HG03095 (cell line): ENCODE results near the gene DLEC1.
A peak's percentile ranks its signal among the peaks of the same experiment; 100 is the strongest.

Experiments used
- ATAC-seq: cut with Tn5 transposase; IDR thresholded peaks from one replicate; pipeline ENCODE4 v1.9.1; 2021; ENCODE audit warnings: moderate library complexity; ENCODE audit not compliant: unreplicated experiment

The DLEC1 gene

DNA sequence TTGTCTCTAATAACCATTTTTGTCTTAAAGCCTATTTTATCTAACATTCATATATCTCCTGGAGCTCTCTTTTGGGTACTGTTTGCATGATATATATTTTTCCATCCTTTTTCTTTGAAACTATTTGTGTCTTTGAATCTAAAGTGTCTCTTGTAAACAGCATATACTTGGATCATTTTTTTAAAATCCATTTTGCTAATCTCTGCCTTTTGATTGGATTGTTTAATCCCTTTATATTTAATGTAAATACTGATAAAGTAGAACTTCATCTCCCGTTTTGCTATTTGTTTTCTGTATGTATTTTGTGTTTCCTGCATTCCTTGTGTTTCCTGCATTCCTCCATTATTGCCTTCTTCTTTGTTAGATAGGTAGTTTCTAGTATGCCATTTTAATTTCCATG, 66.5 kb downstream of the DLEC1 start:
- ATAC-seq = no peak

DNA sequence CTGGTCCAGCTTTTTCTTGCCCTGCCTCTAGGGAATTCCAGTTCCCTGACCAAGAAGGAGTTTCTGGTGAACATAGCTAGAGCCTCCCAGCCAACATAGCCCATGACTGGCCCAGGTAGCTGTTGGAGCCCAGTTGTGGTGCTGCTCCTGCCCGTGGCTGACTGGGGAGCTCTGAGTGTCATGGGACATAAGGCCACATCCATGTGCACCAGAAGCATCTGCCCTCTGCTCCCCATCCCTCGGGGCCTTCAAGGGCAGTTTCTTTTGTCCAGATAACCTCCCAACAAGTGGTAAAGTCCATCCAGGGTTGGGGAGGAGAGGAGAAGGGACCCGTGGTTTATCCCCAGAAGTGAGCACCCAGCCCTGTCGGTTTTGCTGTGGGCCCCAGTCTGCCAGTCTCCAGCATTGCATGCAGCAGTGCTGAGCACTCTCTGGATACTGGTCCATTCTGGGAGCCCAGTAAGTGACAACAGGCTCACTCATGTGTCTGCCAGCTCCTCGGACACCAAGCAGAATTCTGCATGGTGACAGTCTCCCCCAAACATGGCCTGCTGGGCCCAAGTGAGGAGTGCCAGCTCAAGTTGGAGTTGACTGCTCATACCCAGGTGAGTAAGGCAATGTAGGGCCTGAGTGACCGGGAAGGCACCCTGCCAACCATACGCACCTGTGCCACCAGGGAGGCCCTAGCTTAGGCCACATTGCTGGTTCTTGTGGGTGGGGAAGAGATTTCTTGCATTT, 69.1 kb downstream of the DLEC1 start:
- no peak for ATAC-seq

DNA sequence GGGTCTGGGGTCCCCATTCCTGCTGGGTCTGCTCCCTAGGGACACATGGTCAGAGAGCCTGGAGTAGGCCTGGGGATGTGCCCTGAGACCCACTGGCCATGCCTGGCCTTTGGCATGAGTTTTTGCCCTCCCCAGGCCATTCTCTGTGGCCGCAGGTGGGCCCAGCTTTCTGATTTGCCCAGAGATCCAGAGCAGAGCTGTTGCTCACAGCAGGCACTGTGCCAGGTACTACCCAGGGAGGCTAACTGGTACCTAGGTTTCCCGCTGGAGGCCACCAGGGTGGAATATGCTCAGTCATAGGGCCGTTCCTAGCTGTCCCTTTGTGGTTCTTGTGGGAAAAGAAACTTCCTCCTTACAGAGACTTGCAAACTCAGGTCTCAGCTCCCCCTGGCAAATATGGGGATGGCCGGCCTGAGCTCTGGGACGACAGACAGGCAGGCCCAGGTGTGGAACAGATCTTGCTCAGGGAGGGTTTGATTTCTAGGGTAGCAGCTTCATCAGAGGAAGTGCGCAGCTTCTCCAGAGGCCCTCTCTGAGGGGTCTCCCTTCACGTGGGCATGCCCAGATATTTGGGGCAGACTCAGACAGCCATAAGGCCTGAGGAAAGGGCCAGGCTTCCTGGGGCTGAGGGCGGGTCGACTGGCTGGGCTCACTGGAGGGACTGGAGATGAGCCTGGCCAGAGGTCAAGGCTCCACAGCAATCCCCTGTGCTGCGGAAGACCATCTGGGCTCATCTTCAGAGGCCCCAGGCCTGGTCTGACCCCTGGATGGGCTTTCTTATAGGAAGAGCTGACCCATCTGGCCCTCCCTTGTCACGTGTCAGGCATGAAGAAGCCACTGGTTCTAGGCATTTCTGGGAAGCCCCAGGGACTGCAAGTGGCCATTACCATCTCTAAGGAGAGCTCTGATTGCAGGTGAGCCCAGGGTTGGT, 69.9 kb downstream of the DLEC1 start:
- no peak for ATAC-seq

DNA sequence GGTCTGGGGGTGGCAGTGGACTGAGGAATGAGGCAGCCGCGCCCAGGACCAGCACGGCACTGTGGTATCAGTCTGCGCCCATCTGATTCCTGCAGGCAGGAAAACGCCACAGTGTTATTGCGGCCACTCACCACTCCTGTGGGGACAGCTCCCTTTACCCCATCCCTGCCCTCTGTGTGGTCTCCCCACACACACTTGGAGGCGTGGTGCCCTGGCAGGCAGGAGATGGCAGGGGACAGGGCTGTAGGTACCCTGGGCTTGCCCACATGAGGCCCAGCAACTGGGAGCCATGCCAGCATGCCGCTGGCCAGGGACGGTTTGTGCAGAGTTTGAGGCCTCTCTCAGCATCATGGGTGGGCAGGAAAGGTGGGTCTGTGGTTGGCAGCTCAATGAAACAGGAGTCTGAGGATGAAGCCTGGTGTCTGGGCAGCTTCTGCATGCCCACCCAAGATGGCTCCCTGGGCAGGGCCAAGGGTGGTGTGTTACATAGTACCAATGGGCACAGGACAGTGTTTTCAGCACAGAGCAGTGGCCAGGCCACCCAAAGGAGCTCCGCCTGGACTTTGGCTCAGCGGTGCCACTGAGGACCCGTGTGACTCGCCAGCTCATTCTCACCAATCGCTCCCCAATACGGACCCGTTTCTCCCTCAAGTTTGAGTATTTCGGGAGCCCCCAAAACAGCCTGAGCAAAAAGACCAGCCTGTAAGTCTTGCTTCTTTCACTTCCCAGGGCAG, 70.7 kb downstream of the DLEC1 start:
- ATAC-seq = no peak

- no peak for ATAC-seq
These were observed 71.5 kb downstream of the DLEC1 start for GRCh38 chr3:38110314-38111050.

DNA sequence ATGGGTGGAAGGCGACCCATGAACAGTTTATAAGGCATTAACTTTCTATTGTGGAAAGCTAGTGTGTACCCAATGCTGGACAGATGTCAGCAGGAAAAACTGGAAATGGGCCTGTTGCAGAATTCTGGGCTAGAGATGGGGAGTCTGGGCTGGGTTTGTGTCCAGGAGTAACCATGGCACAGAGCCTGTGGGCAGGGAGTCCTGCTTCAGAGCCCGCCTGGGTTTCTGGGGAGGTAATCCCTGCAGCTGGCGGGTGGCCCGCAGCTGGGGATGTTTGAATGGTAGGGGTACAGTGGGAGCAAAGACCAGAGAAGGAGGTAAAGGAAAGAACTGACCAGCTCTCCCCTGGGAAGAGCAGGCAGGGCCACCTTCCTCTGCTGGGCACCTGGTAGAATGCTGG, 72.2 kb downstream of the DLEC1 start:
- ATAC-seq = no peak

DNA sequence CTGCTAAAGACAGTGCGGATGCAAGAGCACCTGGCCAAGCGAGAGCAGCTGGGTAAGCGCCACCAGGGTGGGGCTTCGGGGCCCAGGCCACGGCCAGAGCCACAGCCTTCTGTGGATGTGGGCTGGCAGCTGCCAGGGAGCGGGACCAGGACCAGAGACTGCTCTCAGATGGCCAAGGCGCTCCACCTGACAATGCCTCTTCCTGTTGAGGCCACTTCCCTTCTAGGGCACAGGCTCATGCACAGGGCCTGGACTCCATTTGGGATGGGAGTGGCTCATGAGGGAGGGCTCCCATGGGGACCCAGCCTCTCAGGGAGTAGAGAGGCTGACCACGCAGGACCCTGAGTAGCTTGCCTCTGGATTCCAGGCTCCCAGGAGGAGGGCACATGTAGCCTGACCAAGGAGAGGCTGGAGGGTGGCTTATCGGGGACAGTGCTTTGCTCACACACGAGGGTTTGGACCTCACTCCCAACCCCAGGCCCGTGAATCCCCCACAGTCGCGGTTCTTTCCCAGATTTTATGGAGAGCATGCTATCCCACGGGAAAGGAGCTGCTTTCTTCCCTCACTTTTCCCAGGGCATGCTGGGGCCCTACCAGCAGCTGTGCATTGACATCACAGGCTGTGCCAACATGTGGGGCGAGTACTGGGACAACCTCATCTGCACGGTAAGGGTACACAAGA, 72.8 kb downstream of the DLEC1 start:
- no peak for ATAC-seq

GRCh38 chr3:38112378-38112761, 73.4 kb downstream of the DLEC1 start:
- no peak for ATAC-seq

DNA sequence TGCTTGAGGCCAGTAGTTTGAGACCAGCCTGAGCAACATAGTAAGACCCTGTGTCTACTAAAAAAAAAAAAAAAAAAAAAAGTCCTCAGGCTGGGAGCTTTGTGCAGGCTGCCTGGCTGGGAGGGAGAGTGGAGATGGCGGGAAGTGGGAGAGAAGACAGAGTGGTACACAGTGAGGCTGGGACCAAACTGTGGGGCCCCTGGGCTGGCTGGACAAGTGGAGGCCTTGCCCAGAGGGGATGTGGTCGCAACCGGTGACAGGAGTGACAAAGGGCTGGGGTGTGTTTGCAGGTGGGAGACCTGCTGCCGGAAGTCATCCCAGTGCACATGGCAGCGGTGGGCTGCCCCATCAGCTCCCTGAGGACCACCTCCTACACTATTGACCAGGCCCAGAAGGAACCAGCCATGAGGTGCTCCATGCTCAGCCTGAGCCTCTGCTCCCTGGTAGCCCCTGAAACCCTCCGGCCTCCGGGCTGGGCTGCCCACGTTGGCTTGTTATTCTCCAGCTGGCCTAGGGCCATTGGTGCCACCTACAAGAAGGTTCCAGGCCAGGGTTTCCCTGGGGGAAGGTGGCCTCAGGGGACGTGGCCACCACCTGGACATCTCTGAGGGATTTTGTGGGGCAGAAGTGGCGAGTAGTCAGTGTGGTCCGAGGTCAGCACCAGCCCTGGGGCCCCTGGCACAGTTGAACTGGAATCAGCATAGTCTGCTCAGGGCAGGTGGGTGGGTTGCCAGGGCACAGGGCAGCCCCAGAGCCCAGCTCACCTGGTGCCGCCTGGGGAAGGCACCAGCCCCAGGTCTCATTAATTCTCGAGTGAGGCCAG, 75.3 kb downstream of the DLEC1 start:
- ATAC-seq = no peak

DNA sequence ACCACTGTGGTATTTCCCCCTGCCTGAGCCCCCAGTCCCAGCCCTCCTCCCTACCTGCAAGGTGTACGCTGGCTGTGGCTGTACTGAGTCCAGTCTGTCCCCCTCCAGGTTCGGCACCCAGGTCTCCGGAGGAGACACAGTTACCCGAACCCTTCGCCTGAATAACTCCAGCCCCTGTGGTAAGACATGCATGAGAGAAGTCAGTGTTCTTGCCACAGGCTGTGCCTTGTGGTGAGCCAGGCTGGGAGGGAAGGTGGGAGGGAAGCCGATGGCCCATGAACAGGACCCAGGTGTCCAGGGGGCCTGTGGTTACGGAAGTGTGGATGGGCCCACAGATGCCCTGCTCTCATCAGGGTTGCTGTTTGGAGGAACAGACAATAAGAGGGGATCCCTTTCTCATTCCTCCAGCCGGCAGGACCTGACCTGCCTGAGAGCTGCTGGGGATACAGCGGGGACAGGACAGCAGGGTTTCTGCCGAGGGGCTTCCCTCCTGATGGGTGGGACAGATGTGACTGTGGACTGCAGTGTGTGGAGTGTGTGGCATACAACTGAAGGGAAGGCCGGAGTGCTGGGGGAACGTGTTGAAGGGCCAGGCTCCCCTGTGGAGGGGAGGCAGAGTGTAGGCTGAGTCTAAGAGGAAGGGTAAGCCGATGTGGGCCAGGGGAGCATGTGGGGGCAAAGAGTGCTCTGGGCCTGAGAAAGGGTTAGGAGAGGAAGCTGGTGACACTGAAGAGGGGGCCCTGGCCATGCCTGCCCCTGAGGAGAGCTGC, 76.1 kb downstream of the DLEC1 start:
- no peak for ATAC-seq

GRCh38 chr3:38115645-38116427, 76.8 kb downstream of the DLEC1 start:
- ATAC-seq = no peak

- no peak for ATAC-seq
These were observed 77.6 kb downstream of the DLEC1 start for GRCh38 chr3:38116471-38117162.

- no peak for ATAC-seq
These were observed 78.2 kb downstream of the DLEC1 start for GRCh38 chr3:38117163-38117716.

GRCh38 chr3:38117748-38118420, 78.9 kb downstream of the DLEC1 start:
- ATAC-seq = peak; percentile 81

- ATAC-seq = no peak
These were observed 79.6 kb downstream of the DLEC1 start for GRCh38 chr3:38118421-38119247.

GRCh38 chr3:38119248-38119544, 80.2 kb downstream of the DLEC1 start:
- ATAC-seq = no peak
